Muscle layer of duodenum (tissue), 2 donors: ENCODE results near the gene PAX5.

Experiments used
- H3K27ac ChIP-seq: one replicate; pipeline ENCODE4 v1.7.0; 2013; ENCODE audit warnings: mild to moderate bottlenecking, low read length
- H3K27me3 ChIP-seq: one replicate; pipeline ENCODE4 v1.7.0; 2013; ENCODE audit warnings: low read depth, mild to moderate bottlenecking, control low read depth, low read length
- H3K36me3 ChIP-seq, 2 donors: one replicate each; pipeline ENCODE4 v1.7.0; 2013; ENCODE audit warnings: low read length in 2 of 2, control low read depth in 1 of 2, mild to moderate bottlenecking in 1 of 2; ENCODE audit not compliant: insufficient read depth in 2 of 2, control insufficient read depth in 1 of 2
- H3K4me1 ChIP-seq, 2 donors: one replicate each; pipeline ENCODE4 v1.7.0; 2013; ENCODE audit warnings: low read length in 2 of 2, mild to moderate bottlenecking in 2 of 2, control low read depth in 1 of 2, moderate library complexity in 1 of 2; ENCODE audit not compliant: insufficient read depth in 2 of 2, control insufficient read depth in 1 of 2
- H3K4me3 ChIP-seq, 2 donors: one replicate each; pipeline ENCODE4 v1.7.0; 2013; ENCODE audit warnings: low read length in 2 of 2, low read depth in 1 of 2, mild to moderate bottlenecking in 1 of 2
- H3K9me3 ChIP-seq, 2 donors: one replicate each; pipeline ENCODE4 v1.7.0; 2013; ENCODE audit warnings: low read length in 2 of 2, control low read depth in 1 of 2, mild to moderate bottlenecking in 1 of 2; ENCODE audit not compliant: control insufficient read depth in 1 of 2
- donor health status: healthy.

The PAX5 gene

DNA sequence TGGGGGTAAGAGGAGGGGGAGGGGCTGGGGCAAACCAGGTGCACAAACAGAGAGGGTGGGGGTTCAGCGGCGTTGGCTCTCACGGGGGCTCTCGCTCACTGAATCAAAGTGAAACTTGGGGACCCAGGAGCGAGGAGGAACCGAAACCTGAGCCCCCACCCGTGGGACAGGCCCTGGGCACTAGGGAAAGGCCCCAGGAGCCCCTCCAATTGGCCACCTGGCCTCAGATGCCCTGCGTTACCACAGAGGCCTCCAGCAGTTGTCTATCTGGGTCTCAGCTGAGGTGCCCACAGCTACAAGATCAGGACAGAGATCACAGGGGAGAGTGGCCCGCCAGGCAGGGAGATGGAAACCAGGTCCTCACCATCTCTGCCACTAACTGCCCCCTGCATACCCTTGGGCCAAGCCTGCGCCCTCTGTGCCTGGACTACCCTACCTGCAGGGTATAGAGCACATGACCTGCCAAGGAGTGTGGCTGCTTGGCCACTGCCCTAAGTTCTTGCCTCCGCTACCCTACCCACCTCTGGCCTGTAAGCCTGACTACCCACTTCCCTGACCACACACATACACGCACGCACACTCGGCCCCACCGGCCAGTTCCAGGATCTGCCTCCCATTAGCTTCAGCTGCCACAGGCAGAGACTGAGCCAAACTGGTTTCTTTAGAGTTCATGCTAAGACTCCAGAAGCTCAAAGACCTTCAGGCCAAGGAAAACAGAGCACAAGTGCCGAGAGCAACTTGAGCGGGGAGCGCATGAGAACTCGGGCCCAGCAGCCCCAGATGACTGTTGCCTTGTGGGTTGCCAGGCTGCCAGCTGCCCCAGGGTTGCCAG is 39.9 kb downstream of the PAX5 start:
- Histone ChIP-seq H3K36me3 (no peaks in the 10 kb centered on the region), H3K4me3 (no peak overlapping the region), H3K27me3 (peaks cover 4% of the 10 kb centered on the region), H3K4me1 (no peaks in the 10 kb centered on the region), H3K27ac (no peak overlapping the region), H3K9me3 (peaks cover 9 to 13% of the 10 kb centered on the region in 2 donors)

GRCh38 chr9:36992501-36993316 is 41.4 kb downstream of the PAX5 start:
- no peaks in the 10 kb centered on the region for H3K4me1 ChIP-seq
- H3K36me3 ChIP-seq: no peaks in the 10 kb centered on the region
- H3K9me3 ChIP-seq: peaks cover 9 to 13% of the 10 kb centered on the region in 2 donors
- no peak overlapping the region for H3K27ac ChIP-seq
- H3K27me3 ChIP-seq: peaks cover 5% of the 10 kb centered on the region
- no peak overlapping the region for H3K4me3 ChIP-seq

DNA sequence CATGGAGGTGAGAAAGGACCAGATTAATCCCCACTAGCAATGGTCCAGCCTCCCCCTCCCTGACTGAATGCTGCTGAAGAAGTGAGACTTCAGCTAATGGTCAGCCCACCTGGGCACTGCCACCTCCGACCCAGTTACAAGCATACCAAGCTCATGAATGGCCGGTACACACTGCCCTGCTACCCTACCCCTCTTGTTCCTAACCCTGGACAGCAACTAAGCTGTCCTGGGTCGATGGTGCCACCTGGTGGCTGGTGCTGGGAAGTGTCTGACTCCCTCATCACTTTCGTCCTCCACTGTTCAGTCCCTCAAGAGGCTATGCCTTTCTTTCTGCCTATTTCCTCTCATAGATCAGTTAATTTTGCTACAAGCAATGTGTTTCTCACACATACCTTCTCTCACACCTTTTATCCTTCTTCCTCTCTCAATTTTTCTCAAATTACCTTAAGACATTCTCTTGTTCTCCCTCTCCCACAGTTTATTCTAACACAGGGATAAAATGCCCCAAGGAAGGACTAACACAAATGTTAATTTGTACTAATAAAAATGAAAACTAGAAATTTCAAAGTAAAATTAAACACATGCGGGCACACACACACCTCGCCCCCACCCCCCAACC is 42.4 kb downstream of the PAX5 start:
- Histone ChIP-seq H3K27ac (no peak overlapping the region), H3K4me1 (peaks cover 0 to 3% of the 10 kb centered on the region in 2 donors), H3K27me3 (peaks cover 14% of the 10 kb centered on the region), H3K36me3 (no peaks in the 10 kb centered on the region), H3K4me3 (no peak overlapping the region), H3K9me3 (peaks cover 9 to 13% of the 10 kb centered on the region in 2 donors)

DNA sequence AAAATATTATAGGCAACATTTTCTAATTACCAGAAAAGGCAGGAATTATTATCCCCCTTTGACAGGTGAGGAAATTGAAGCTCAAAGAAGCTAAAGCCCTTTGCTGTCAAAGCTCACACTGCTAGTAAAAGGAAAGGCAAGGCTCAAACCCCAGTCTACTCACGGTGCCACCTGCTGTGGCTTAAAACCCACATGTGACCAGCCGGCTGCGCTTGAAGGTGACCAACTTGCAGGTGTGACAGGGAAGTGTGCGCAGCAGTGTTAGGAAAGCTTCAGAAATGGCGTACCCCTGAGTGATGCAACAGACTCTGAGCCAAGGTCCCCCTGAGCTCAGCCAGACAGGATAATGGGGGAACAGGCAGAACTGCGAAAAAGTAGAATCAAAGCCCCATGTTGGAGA is 45.2 kb downstream of the PAX5 start:
- H3K27ac ChIP-seq: no peak overlapping the region
- H3K36me3 ChIP-seq: no peaks in the 10 kb centered on the region
- peaks cover 29% of the 10 kb centered on the region for H3K27me3 ChIP-seq
- peaks cover 9 to 13% of the 10 kb centered on the region in 2 donors for H3K9me3 ChIP-seq
- no peak overlapping the region for H3K4me3 ChIP-seq
- peaks cover 0 to 7% of the 10 kb centered on the region in 2 donors for H3K4me1 ChIP-seq

- no peaks in the 10 kb centered on the region for H3K36me3 ChIP-seq
- peaks cover 9 to 13% of the 10 kb centered on the region in 2 donors for H3K9me3 ChIP-seq
- H3K27me3 ChIP-seq: peaks cover 29% of the 10 kb centered on the region
- H3K27ac ChIP-seq: no peak overlapping the region
- peaks cover 0 to 7% of the 10 kb centered on the region in 2 donors for H3K4me1 ChIP-seq
- H3K4me3 ChIP-seq: no peak overlapping the region
Measured at GRCh38 chr9:36987891-36988290, 46.2 kb downstream of the PAX5 start.

GRCh38 chr9:36987409-36987808 is 46.7 kb downstream of the PAX5 start:
- peaks cover 9 to 13% of the 10 kb centered on the region in 2 donors for H3K9me3 ChIP-seq
- H3K27me3 ChIP-seq: peaks cover 32% of the 10 kb centered on the region
- no peak overlapping the region for H3K27ac ChIP-seq
- peaks cover 0 to 7% of the 10 kb centered on the region in 2 donors for H3K4me1 ChIP-seq
- H3K4me3 ChIP-seq: no peak overlapping the region
- H3K36me3 ChIP-seq: no peaks in the 10 kb centered on the region

GRCh38 chr9:36986468-36987408 is 47.3 kb downstream of the PAX5 start:
- Histone ChIP-seq H3K4me3 (peak overlapping the region in 1 of 2 donors; percentile 44), H3K27me3 (peaks cover 33% of the 10 kb centered on the region)

DNA sequence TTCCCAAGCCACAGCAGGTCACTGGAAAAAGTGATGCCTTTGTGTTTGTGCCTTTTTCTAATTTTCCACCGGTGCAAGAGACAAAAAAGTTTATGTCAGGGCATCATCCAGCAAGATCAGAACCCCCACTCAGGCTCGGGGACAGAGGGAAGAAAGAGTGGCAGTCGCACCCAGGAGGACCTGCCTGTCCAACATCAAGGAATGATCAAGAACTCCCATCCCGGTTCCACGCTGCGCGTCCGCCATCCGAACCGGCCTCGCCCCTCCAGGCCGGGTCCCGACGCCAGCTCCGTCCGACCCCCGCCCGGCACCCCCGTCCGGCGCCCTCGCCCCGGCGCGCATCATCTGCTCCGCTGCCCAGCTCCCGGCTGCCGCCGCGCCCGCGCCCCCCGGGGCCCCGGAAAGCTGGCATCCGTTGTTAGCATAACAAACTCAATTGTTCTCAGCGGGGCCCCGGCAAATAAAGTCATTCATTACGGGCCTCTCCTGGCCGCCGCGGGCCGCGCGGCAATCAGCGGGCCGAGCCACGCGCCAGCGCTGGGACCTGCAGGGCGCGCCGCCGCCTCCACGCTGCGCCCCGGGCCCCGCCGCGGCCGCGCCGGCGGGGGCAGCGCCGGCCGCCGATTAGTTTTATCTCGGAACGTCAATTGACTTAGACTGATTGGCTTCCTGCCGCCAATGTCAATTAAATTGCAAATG is 48.1 kb downstream of the PAX5 start:
- peaks cover 0 to 3% of the 10 kb centered on the region in 2 donors for H3K9me3 ChIP-seq
- peak overlapping the region in 1 of 2 donors; percentile 44 for H3K4me3 ChIP-seq
- H3K4me1 ChIP-seq: peaks cover 0 to 7% of the 10 kb centered on the region in 2 donors
- peaks cover 33% of the 10 kb centered on the region for H3K27me3 ChIP-seq
- H3K36me3 ChIP-seq: no peaks in the 10 kb centered on the region
- H3K27ac ChIP-seq: no peak overlapping the region

More at GRCh38 chr9:36986468-36987408, 47.3 kb downstream of the PAX5 start:
- Histone ChIP-seq H3K4me1 (peaks cover 0 to 7% of the 10 kb centered on the region in 2 donors), H3K9me3 (peaks cover 8 to 12% of the 10 kb centered on the region in 2 donors), H3K27ac (no peak overlapping the region), H3K36me3 (no peaks in the 10 kb centered on the region)

GRCh38 chr9:36985061-36985768 is 48.9 kb downstream of the PAX5 start:
- no peak overlapping the region for H3K4me3 ChIP-seq
- H3K9me3 ChIP-seq: peaks cover 0 to 2% of the 10 kb centered on the region in 2 donors
- peaks cover 0 to 7% of the 10 kb centered on the region in 2 donors for H3K4me1 ChIP-seq
- no peak overlapping the region for H3K27ac ChIP-seq
- H3K36me3 ChIP-seq: no peaks in the 10 kb centered on the region
- peaks cover 33% of the 10 kb centered on the region for H3K27me3 ChIP-seq
